Activated CD4-positive, alpha-beta memory T cell treated with anti-CD3 and anti-CD28 coated beads for 36 hours (primary cell): ENCODE data around the gene ABRACL. TPM values are rescaled to one million over a fixed set of nuclear protein-coding genes. Genes with fewer than 3 reads are reported as not detected.

Experiments used
- CTCF ChIA-PET: fragments of 350-600 bp; sonication (Branson Sonifier 250); formaldehyde crosslinking; loops from one replicate; lab custom pipeline; 2021; ENCODE audit warnings: antibody characterized with exemption, inconsistent platforms; lab: Charles Lee
- POLR2A ChIA-PET: fragments of 350-600 bp; sonication (Branson Sonifier 250); formaldehyde crosslinking; loops from one replicate; lab custom pipeline; 2021; ENCODE audit warnings: antibody characterized with exemption; lab: Charles Lee
- DNase-seq: peaks from one replicate; pipeline ENCODE4 v3.0.0-alpha.2; 2020
- H3K27ac Mint-ChIP-seq: one replicate; pipeline ENCODE4 v1.8.0; 2021; ENCODE audit warnings: mixed read lengths
- H3K27me3 Mint-ChIP-seq: one replicate; pipeline ENCODE4 v1.8.0; 2021; ENCODE audit warnings: mixed read lengths
- H3K36me3 Mint-ChIP-seq: one replicate; pipeline ENCODE4 v1.8.0; 2021; ENCODE audit warnings: mixed read lengths
- H3K4me1 Mint-ChIP-seq: one replicate; pipeline ENCODE4 v1.8.0; 2021; ENCODE audit warnings: low read depth, mixed read lengths
- H3K4me3 Mint-ChIP-seq: one replicate; pipeline ENCODE4 v1.8.0; 2021; ENCODE audit warnings: mild to moderate bottlenecking, mixed read lengths
- H3K9me3 Mint-ChIP-seq: one replicate; pipeline ENCODE4 v1.8.0; 2021; ENCODE audit warnings: mixed read lengths
- intact Hi-C: fragments of 100-400 bp; cut with micrococcal nuclease; formaldehyde crosslinking; loops from one replicate; pipeline ENCODE4 v1.15.1; 2023
- total RNA-seq, 2 experiments: library from RNA; stranded (reverse); gene quantifications; one replicate each; pipeline ENCODE4 v1.2.3, GENCODE V29; 2021

The ABRACL gene
- total RNA-seq, 2 experiments from 2014 or later, result 179 to 182 TPM

DNA sequence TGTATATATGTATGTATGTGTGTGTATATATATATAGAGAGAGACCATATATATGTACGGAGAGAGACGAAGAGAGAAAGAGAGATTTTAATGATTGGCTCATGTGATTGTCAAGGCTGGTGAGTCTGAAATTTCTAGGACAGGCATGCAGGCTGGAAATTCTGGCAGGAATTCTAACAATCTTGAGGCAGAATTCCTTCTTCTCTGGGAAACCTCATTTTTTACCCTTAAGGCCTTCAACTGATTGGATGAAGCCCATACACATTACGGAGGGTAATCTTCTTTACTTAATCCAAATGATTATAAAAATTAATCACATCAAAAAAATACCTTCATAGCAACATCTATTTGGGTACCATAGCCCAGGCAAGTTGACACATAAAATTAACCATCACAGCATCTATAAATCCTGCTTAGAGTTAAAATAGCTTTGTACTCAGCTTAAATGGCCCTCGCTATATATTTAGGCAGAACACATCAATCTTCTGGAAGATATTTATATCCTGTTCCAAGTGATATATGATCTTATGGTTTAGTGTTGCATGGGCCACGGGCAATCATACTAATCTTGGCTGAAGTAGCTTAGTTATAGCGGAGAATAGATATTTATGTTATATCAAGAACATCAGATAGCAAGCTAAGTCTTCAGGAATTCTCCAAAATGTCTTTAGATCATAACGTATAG lies 36.6 kb downstream of the ABRACL start:
- no peaks in the 10 kb centered on the region for H3K9me3 Mint-ChIP-seq
- no peak overlapping the region for H3K4me3 Mint-ChIP-seq
- peaks cover 7% of the 10 kb centered on the region for H3K4me1 Mint-ChIP-seq
- ChIA-PET POLR2A (no interaction called here), CTCF (interaction anchor here (1.1 kb wide), 1 partner anchor 249 kb away, joined by 4 read pairs; no protein-coding TSS in a partner anchor)
- H3K27ac Mint-ChIP-seq, result no peak overlapping the region
- no peaks in the 10 kb centered on the region for H3K36me3 Mint-ChIP-seq
- intact Hi-C loops, result no loop called here
- no peak for DNase-seq
- H3K27me3 Mint-ChIP-seq, result no peaks in the 10 kb centered on the region

DNA sequence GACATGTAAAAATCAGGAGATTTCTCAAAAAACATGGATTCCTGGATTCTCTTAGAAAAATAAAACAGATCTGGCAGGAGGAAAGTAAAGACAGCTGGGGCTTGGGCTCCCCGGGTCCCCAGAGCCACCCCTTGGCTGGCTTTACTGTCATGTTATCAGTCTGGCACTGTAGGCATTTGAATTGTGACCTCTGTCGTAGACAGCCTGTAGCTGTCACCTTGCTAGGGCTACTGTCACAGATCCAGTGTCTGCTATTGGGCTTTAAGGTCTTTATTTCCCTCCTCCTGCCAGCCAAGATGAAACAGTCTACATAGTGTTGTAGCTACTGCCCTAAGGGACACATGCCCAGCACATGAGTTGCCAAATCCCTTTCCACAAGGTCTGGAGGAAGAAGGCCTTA lies 37.5 kb downstream of the ABRACL start:
- no peaks in the 10 kb centered on the region for H3K4me1 Mint-ChIP-seq
- no peak overlapping the region for H3K27ac Mint-ChIP-seq
- H3K27me3 Mint-ChIP-seq, result no peaks in the 10 kb centered on the region
- intact Hi-C loops, result no loop called here
- POLR2A ChIA-PET, result no interaction called here
- no peaks in the 10 kb centered on the region for H3K9me3 Mint-ChIP-seq
- no peaks in the 10 kb centered on the region for H3K36me3 Mint-ChIP-seq
- CTCF ChIA-PET, result no interaction called here
- H3K4me3 Mint-ChIP-seq, result no peak overlapping the region
- no peak for DNase-seq

DNA sequence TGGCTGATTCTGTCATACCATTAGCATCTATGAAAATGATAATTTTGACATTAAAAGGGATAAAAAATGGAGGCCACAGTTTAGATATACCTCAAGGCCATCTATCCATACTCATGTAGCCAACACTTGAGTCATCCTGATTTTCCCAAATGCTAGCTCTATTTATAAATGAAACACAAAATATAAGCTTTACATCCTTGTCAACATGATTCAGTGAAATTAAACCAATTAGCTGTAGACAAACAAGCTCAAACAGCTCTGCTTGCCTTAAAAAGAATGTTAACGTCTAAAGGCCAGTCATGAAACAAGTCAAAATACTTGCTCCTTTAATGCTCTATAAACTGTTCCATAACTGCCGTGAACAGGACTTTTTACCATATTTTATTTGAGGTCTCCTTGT lies 40.3 kb downstream of the ABRACL start:
- POLR2A ChIA-PET, result no interaction called here

GRCh38 chr6:139073118-139073517 lies 44.6 kb downstream of the ABRACL start:
- POLR2A ChIA-PET, result no interaction called here
- intact Hi-C loops, result no loop called here
- Mint-ChIP-seq H3K9me3 (no peaks in the 10 kb centered on the region), H3K4me3 (no peak overlapping the region), H3K27ac (no peak overlapping the region), H3K27me3 (no peaks in the 10 kb centered on the region), H3K4me1 (no peaks in the 10 kb centered on the region), H3K36me3 (no peaks in the 10 kb centered on the region)
- CTCF ChIA-PET, result no interaction called here
- DNase-seq, result no peak

More for the DNA sequence above, 40.3 kb downstream of the ABRACL start:
- H3K27ac Mint-ChIP-seq, result no peak overlapping the region
- no peaks in the 10 kb centered on the region for H3K9me3 Mint-ChIP-seq
- no peaks in the 10 kb centered on the region for H3K27me3 Mint-ChIP-seq
- H3K4me1 Mint-ChIP-seq, result no peaks in the 10 kb centered on the region
- DNase-seq, result no peak
- H3K4me3 Mint-ChIP-seq, result no peak overlapping the region
- CTCF ChIA-PET, result no interaction called here
- H3K36me3 Mint-ChIP-seq, result no peaks in the 10 kb centered on the region
- intact Hi-C loops, result no loop called here

DNA sequence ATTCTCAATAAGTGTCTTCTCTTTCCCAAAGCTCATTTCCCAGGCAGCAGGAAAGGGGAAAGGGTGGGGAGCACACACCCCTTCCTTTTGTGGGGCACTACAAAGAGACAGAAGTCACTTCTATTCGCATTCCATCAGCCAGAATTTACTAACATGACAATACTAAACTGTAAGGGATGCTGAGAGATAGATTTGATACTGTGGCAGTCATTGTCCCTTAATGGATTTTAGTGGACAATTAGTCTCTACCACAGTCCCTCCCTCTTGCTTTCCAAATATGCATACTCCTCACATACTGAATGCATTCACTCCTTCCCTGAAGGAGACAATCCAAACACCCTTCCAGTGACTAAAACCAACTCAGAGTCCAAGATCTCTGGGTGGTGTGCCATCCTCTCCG lies 50.5 kb downstream of the ABRACL start:
- intact Hi-C loops, result no loop called here
- no peak for DNase-seq
- no peaks in the 10 kb centered on the region for H3K9me3 Mint-ChIP-seq
- no peaks in the 10 kb centered on the region for H3K27me3 Mint-ChIP-seq
- H3K27ac Mint-ChIP-seq, result no peak overlapping the region
- ChIA-PET POLR2A (no interaction called here), CTCF (no interaction called here)
- H3K4me1 Mint-ChIP-seq, result no peaks in the 10 kb centered on the region
- no peaks in the 10 kb centered on the region for H3K36me3 Mint-ChIP-seq
- no peak overlapping the region for H3K4me3 Mint-ChIP-seq

- no peaks in the 10 kb centered on the region for H3K36me3 Mint-ChIP-seq
- H3K4me1 Mint-ChIP-seq, result no peaks in the 10 kb centered on the region
- peaks cover 2% of the 10 kb centered on the region for H3K9me3 Mint-ChIP-seq
- H3K27me3 Mint-ChIP-seq, result no peaks in the 10 kb centered on the region
- no peak overlapping the region for H3K27ac Mint-ChIP-seq
- no peak for DNase-seq
- POLR2A ChIA-PET, result no interaction called here
- H3K4me3 Mint-ChIP-seq, result no peak overlapping the region
- intact Hi-C loops, result no loop called here
- CTCF ChIA-PET, result no interaction called here
These were observed 51.8 kb downstream of the ABRACL start for GRCh38 chr6:139080255-139080920.

DNA sequence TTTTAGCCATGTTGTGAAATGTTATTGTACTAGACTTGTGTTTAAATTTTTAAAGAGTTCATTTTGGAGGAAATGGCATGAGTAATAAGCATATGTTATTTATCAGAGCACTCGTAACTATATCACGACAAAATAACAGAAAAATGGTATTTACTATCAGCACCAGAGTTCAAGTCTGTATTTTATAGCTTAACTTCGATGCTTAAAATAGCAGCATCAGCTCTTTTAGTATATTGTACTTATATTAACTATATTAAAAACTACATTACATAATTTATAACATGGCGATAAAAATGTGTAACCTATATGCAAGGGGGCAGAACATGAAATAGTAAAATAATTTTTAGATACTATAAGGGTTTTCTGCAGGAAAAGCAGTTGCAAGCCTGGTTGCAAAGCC lies 52.9 kb downstream of the ABRACL start:
- DNase-seq, result no peak
- POLR2A ChIA-PET, result no interaction called here
- Mint-ChIP-seq H3K36me3 (no peaks in the 10 kb centered on the region), H3K4me1 (no peaks in the 10 kb centered on the region), H3K9me3 (peaks cover 2% of the 10 kb centered on the region), H3K27ac (no peak overlapping the region), H3K4me3 (no peak overlapping the region), H3K27me3 (no peaks in the 10 kb centered on the region)
- CTCF ChIA-PET, result no interaction called here
- intact Hi-C loops, result no loop called here

DNA sequence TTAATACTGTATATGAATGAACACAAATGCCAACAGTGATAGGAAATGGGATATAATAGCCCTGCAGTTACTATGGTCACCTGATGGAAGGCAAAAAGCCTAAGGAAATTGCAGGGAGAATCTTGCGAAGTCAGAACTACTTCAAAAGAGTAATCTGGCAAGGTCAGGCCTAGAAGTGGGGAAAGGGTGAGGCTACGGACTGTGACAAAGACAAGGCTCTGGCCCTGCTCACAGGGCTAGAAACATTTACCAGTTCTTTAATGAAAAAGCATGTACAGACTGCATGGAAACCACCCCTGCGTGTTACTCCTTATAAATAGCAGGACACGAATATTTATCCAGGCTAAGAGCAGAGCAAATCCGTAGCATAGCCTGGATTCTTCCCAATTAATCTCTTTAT lies 53.8 kb downstream of the ABRACL start:
- Mint-ChIP-seq H3K36me3 (no peaks in the 10 kb centered on the region), H3K27ac (no peak overlapping the region), H3K4me3 (no peak overlapping the region), H3K9me3 (peaks cover 2% of the 10 kb centered on the region), H3K4me1 (no peaks in the 10 kb centered on the region), H3K27me3 (no peaks in the 10 kb centered on the region)
- intact Hi-C loops, result no loop called here
- POLR2A ChIA-PET, result no interaction called here
- CTCF ChIA-PET, result no interaction called here
- no peak for DNase-seq

DNA sequence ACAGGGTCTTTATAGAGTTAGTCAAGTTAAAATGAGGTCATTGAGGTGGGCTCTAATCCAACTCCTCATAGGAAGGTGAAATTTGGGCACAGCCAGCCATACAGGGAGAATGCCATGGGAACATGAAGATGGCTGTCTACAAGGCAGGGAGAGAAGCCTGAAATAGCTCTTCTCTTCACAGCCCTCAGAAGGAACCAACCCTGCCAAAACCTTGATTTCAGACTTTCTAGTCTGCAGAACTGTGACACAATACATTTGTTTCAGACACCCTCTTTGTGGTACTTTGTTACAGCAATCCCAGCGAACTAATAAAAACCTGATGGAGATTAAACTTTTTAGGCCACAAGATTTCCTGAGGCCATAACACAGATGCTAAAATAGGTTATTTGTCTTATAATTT lies 63.3 kb downstream of the ABRACL start:
- POLR2A ChIA-PET, result no interaction called here
- intact Hi-C loops, result no loop called here
- H3K9me3 Mint-ChIP-seq, result peaks cover 3% of the 10 kb centered on the region
- no peak overlapping the region for H3K4me3 Mint-ChIP-seq
- no peaks in the 10 kb centered on the region for H3K27me3 Mint-ChIP-seq
- H3K36me3 Mint-ChIP-seq, result no peaks in the 10 kb centered on the region
- no peak for DNase-seq
- H3K27ac Mint-ChIP-seq, result no peak overlapping the region
- peaks cover 8% of the 10 kb centered on the region for H3K4me1 Mint-ChIP-seq
- CTCF ChIA-PET, result no interaction called here

Other genes starting within 250 kb of the ABRACL start
- gene ECT2L, start 232.7 kb upstream of the ABRACL start, total RNA-seq, result not detected
- gene REPS1, start 40.5 kb upstream of the ABRACL start, total RNA-seq, result 10 to 100 TPM; 50.7 to 57.9 TPM
- 10 to 100 TPM; 75.7 to 76.6 TPM for gene HECA, start 106.3 kb downstream of the ABRACL start, total RNA-seq